H1 (cell line): Measurements from ENCODE around the gene TRIL.

ENCODE experiments used
- CBX8 ChIP-seq: fragments of 300-800, 300-1000 bp; sonication (generic); IDR thresholded peaks from 2 replicates; pipeline ENCODE4 v1.7.1; 2016; ENCODE audit warnings: low read depth, low read length, borderline replicate concordance
- EP300 ChIP-seq, 2 experiments: IDR thresholded peaks; 1 replicate in 1 of 2; 2 replicates in 1 of 2; pipeline ENCODE4 v1.6.1; 2011 to 2012; ENCODE audit warnings: low read depth in 2 of 2, low read length in 2 of 2, mild to moderate bottlenecking in 2 of 2, borderline replicate concordance in 1 of 2, inconsistent platforms in 1 of 2, moderate library complexity in 1 of 2
- EZH2 ChIP-seq: fragments of 200-600 bp; sonication (generic); IDR thresholded peaks from 2 replicates; pipeline ENCODE4 v1.7.1; 2012; ENCODE audit warnings: low read depth, mild to moderate bottlenecking, moderate library complexity, low read length, inconsistent platforms; ENCODE audit not compliant: severe bottlenecking
- HDAC6 ChIP-seq: IDR thresholded peaks from one replicate; pipeline ENCODE4 v1.7.1; 2012; ENCODE audit warnings: low read depth, mild to moderate bottlenecking, inconsistent platforms, low read length, moderate library complexity
- KDM1A ChIP-seq: fragments of 200-600, 300-600 bp; sonication (generic); IDR thresholded peaks from 2 replicates; pipeline ENCODE4 v1.7.1; 2016; ENCODE audit warnings: mild to moderate bottlenecking, low read length, borderline replicate concordance
- TBP ChIP-seq: IDR thresholded peaks from 2 replicates; pipeline ENCODE4 v1.6.1; 2011; ENCODE audit warnings: low read depth, low read length, improper control_type of control experiment
- TF ChIP-seq, protein P1 (sequence below), 3 experiments: IDR thresholded peaks; 1 replicate in 2 of 3; 2 replicates in 1 of 3; pipeline versions ENCODE4 v1.5.1 to v1.6.1; 2011; ENCODE audit warnings: low read length in 3 of 3, mild to moderate bottlenecking in 3 of 3, inconsistent platforms in 2 of 3, low read depth in 1 of 3, moderate library complexity in 1 of 3; ENCODE audit not compliant: insufficient read depth in 1 of 3; ENCODE audit errors: control extremely low read depth in 1 of 3
- TF ChIP-seq, protein P2 (sequence below): IDR thresholded peaks from 2 replicates; pipeline ENCODE4 v1.6.1; 2012; ENCODE audit warnings: inconsistent platforms

DNA sequence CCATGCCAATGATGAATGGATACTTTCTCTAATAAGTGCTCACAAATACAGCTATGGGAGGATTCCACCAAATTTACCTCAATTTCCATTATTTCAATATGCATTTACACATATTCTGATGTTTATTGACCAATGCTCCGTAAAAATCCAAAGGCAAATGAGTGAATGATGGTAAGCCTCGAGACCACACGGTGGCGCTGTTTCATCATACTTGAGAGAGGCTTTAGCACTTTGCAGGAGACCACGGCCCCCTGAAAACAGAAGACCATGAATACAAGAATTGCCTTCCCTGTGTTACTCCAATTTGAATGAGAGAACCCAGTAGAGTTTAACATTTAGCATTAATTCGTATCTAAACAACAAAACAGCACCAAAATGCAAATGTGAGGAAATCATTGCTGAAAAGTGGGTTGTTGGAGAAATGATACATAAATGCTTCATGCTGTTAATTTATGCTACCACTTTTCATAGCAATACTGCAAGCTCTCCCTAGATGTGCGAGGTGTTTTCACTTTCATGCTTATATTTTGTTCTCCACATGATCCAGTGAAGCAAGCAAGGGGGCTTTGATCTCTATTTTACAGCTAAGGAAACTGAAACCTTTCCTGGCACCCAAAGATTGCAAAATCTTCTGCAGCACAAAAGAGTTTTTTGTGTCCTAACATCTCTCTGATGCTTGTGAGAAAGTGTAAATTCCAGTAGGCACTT, 35.4 kb downstream of the TRIL start:
- TF ChIP-seq, protein P1, sequence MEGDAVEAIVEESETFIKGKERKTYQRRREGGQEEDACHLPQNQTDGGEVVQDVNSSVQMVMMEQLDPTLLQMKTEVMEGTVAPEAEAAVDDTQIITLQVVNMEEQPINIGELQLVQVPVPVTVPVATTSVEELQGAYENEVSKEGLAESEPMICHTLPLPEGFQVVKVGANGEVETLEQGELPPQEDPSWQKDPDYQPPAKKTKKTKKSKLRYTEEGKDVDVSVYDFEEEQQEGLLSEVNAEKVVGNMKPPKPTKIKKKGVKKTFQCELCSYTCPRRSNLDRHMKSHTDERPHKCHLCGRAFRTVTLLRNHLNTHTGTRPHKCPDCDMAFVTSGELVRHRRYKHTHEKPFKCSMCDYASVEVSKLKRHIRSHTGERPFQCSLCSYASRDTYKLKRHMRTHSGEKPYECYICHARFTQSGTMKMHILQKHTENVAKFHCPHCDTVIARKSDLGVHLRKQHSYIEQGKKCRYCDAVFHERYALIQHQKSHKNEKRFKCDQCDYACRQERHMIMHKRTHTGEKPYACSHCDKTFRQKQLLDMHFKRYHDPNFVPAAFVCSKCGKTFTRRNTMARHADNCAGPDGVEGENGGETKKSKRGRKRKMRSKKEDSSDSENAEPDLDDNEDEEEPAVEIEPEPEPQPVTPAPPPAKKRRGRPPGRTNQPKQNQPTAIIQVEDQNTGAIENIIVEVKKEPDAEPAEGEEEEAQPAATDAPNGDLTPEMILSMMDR (IDR thresholded peaks at IDR 0.05; ENCODE audit: control extremely low read depth in 1 of 3, insufficient read depth in 1 of 3, low read depth in 1 of 3, low read length in 3 of 3): peak; percentile 35 to 85 (median 82)
- no peak for TF ChIP-seq EP300 (IDR thresholded peaks at IDR 0.05; ENCODE audit: borderline replicate concordance in 1 of 2, low read depth in 2 of 2, low read length in 2 of 2)
- TF ChIP-seq CBX8: no peak
- no peak for TF ChIP-seq TBP
- no peak for TF ChIP-seq HDAC6
- TF ChIP-seq KDM1A: no peak
- TF ChIP-seq, protein P2, sequence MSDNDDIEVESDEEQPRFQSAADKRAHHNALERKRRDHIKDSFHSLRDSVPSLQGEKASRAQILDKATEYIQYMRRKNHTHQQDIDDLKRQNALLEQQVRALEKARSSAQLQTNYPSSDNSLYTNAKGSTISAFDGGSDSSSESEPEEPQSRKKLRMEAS: no peak
- TF ChIP-seq EZH2: no peak
